Skeletal muscle tissue (tissue), 4 donors: ENCODE measurements around the gene MLEC. TPM values are rescaled to one million over a fixed set of nuclear protein-coding genes. Genes with fewer than 3 reads are reported as not detected.

Experiments
- H3K27ac ChIP-seq: one replicate; pipeline ENCODE4 v1.7.0; 2013; ENCODE audit warnings: mild to moderate bottlenecking, low read depth, low read length, inconsistent platforms
- H3K27me3 ChIP-seq, 3 donors: one replicate each; pipeline ENCODE4 v1.7.0; 2013; ENCODE audit warnings: low read length in 3 of 3; ENCODE audit not compliant: control insufficient read depth in 3 of 3, insufficient read depth in 3 of 3
- H3K36me3 ChIP-seq, 3 donors: one replicate each; pipeline ENCODE4 v1.7.0; 2013; ENCODE audit warnings: low read length in 3 of 3; ENCODE audit not compliant: control insufficient read depth in 3 of 3, insufficient read depth in 3 of 3
- H3K4me1 ChIP-seq, 3 donors: one replicate each; pipeline ENCODE4 v1.7.0; 2013; ENCODE audit warnings: low read length in 3 of 3, mild to moderate bottlenecking in 3 of 3; ENCODE audit not compliant: control insufficient read depth in 3 of 3, insufficient read depth in 3 of 3
- H3K4me3 ChIP-seq, 3 donors: one replicate each; pipeline ENCODE4 v1.7.0; 2013; ENCODE audit warnings: low read length in 3 of 3
- H3K9ac ChIP-seq, 3 donors: one replicate each; pipeline ENCODE4 v1.7.0; 2013; ENCODE audit warnings: low read length in 3 of 3, mild to moderate bottlenecking in 3 of 3, moderate library complexity in 2 of 3, low read depth in 1 of 3
- H3K9me3 ChIP-seq, 3 donors: one replicate each; pipeline ENCODE4 v1.7.0; 2013; ENCODE audit warnings: low read length in 3 of 3; ENCODE audit not compliant: control insufficient read depth in 3 of 3
- total RNA-seq: library from RNA; depleted of rRNA; stranded (reverse); fragments of >200 nt; gene quantifications from one replicate; pipeline ENCODE4 v1.2.3, GENCODE V29; 2014
- donor health status: Osteomylitis.

Gene MLEC
- total RNA-seq = 50.6 TPM

GRCh38 chr12:120686690-120687577 is at the start of gene MLEC:
Gene MLEC, plus strand, starts transcription at chr12:120687149. Its CDS starts 148 bp downstream, at chr12:120687297.
- Histone ChIP-seq H3K9ac (peak within 1 kb of the TSS; percentile 83 to 93 (median 90)), H3K4me3 (peak within 1 kb of the TSS; percentile 88 to 90 (median 90)), H3K9me3 (no peaks in the 10 kb centered on the region), H3K36me3 (no peaks in the 10 kb centered on the region), H3K27me3 (no peaks in the 10 kb centered on the region), H3K4me1 (peaks cover 40 to 41% (median 41%) of the 10 kb centered on the region in 3 donors), H3K27ac (peak within 1 kb of the TSS; percentile 88)

GRCh38 chr12:120639771-120640721 is 46.9 kb upstream of the MLEC start, which contains the start of gene CABP1:
Gene CABP1, plus strand, starts transcription at chr12:120640626. Its CDS starts 60 bp downstream, at chr12:120640686.
- Histone ChIP-seq H3K4me1 (peaks cover 7 to 11% (median 8%) of the 10 kb centered on the region in 3 donors), H3K27me3 (peaks cover 30 to 50% (median 34%) of the 10 kb centered on the region in 3 donors), H3K27ac (no peak within 1 kb of the TSS), H3K4me3 (peak within 1 kb of the TSS in 2 of 3 donors; percentile 45 to 49), H3K9ac (no peak within 1 kb of the TSS), H3K36me3 (no peaks in the 10 kb centered on the region), H3K9me3 (no peaks in the 10 kb centered on the region)

- Histone ChIP-seq H3K27me3 (peaks cover 34 to 58% (median 34%) of the 10 kb centered on the region in 3 donors), H3K9ac (no peak overlapping the region), H3K4me3 (peak overlapping the region in 2 of 3 donors; percentile 45 to 49)
These were observed 45.8 kb upstream of the MLEC start for GRCh38 chr12:120640861-120641833.

GRCh38 chr12:120642121-120642520 is 44.8 kb upstream of the MLEC start:
- peaks cover 8 to 15% (median 11%) of the 10 kb centered on the region in 3 donors for H3K4me1 ChIP-seq
- H3K4me3 ChIP-seq = no peak overlapping the region
- H3K27ac ChIP-seq = no peak overlapping the region
- H3K27me3 ChIP-seq = peaks cover 34 to 60% (median 36%) of the 10 kb centered on the region in 3 donors
- H3K36me3 ChIP-seq = no peaks in the 10 kb centered on the region
- H3K9me3 ChIP-seq = no peaks in the 10 kb centered on the region
- H3K9ac ChIP-seq = no peak overlapping the region

More at GRCh38 chr12:120640861-120641833, 45.8 kb upstream of the MLEC start:
- H3K9me3 ChIP-seq = no peaks in the 10 kb centered on the region
- H3K27ac ChIP-seq = no peak overlapping the region
- peaks cover 7 to 11% (median 10%) of the 10 kb centered on the region in 3 donors for H3K4me1 ChIP-seq
- no peaks in the 10 kb centered on the region for H3K36me3 ChIP-seq

- H3K9ac ChIP-seq = no peak overlapping the region
- no peak overlapping the region for H3K27ac ChIP-seq
- peaks cover 8 to 15% (median 11%) of the 10 kb centered on the region in 3 donors for H3K4me1 ChIP-seq
- no peaks in the 10 kb centered on the region for H3K9me3 ChIP-seq
- peaks cover 34 to 60% (median 36%) of the 10 kb centered on the region in 3 donors for H3K27me3 ChIP-seq
- H3K36me3 ChIP-seq = no peaks in the 10 kb centered on the region
- no peak overlapping the region for H3K4me3 ChIP-seq
These were observed 44.1 kb upstream of the MLEC start for GRCh38 chr12:120642826-120643225.

GRCh38 chr12:120643574-120643973 is 43.4 kb upstream of the MLEC start:
- Histone ChIP-seq H3K27me3 (peaks cover 34 to 58% (median 36%) of the 10 kb centered on the region in 3 donors), H3K36me3 (no peaks in the 10 kb centered on the region)

GRCh38 chr12:120646044-120646443 is 40.9 kb upstream of the MLEC start:
- Histone ChIP-seq H3K9me3 (no peaks in the 10 kb centered on the region), H3K36me3 (no peaks in the 10 kb centered on the region), H3K4me1 (peaks cover 19 to 24% (median 21%) of the 10 kb centered on the region in 3 donors), H3K27ac (no peak overlapping the region), H3K27me3 (peaks cover 39 to 61% (median 41%) of the 10 kb centered on the region in 3 donors), H3K4me3 (no peak overlapping the region), H3K9ac (no peak overlapping the region)

More at GRCh38 chr12:120643574-120643973, 43.4 kb upstream of the MLEC start:
- Histone ChIP-seq H3K9ac (no peak overlapping the region), H3K9me3 (no peaks in the 10 kb centered on the region), H3K4me1 (peaks cover 8 to 15% (median 11%) of the 10 kb centered on the region in 3 donors), H3K4me3 (no peak overlapping the region), H3K27ac (no peak overlapping the region)

- Histone ChIP-seq H3K4me1 (peaks cover 12 to 20% (median 15%) of the 10 kb centered on the region in 3 donors), H3K9me3 (no peaks in the 10 kb centered on the region), H3K4me3 (no peak overlapping the region), H3K9ac (no peak overlapping the region), H3K36me3 (no peaks in the 10 kb centered on the region), H3K27me3 (peaks cover 26 to 49% (median 30%) of the 10 kb centered on the region in 3 donors), H3K27ac (no peak overlapping the region)
These were observed 39.6 kb upstream of the MLEC start for GRCh38 chr12:120647375-120647755.
